Measurements from ENCODE around the gene MRGPRG. TPM values are rescaled to one million over a fixed set of nuclear protein-coding genes. Genes with fewer than 3 reads are reported as not detected.

The MRGPRG gene
- total RNA-seq, 2 experiments from 2014 or later = not detected

GRCh38 chr11:3174387-3174786 is 44.2 kb downstream of the MRGPRG start:
- no peak for DNase-seq
- POLR2A ChIA-PET = no interaction called here
- H3K9me3 ChIP-seq (ENCODE audit: control insufficient read depth in 1 of 2, insufficient read depth in 1 of 2, low read length in 2 of 2) = peaks cover 12 to 24% of the 10 kb centered on the region in 2 experiments
- no peaks in the 10 kb centered on the region for H3K36me3 ChIP-seq (ENCODE audit: insufficient read depth, low read length)
- peaks cover 6% of the 10 kb centered on the region for H3K9me3 Mint-ChIP-seq
- peaks cover 15% of the 10 kb centered on the region for H3K4me1 Mint-ChIP-seq (ENCODE audit: low read depth)
- no peak overlapping the region for H3K4me3 Mint-ChIP-seq
- no peak for ATAC-seq (ENCODE audit: poor library complexity)
- H3K27ac ChIP-seq (ENCODE audit: low read depth in 1 of 2, low read length in 2 of 2) = no peak overlapping the region
- intact Hi-C loops (cut with DNase I, micrococcal nuclease) = no loop called here
- no peak overlapping the region for H3K4me3 ChIP-seq (ENCODE audit: low read length)
- peaks cover 4% of the 10 kb centered on the region for H3K4me1 ChIP-seq (ENCODE audit: insufficient read depth, low read length)
- no peak overlapping the region for H3K27ac Mint-ChIP-seq
- peaks cover 12 to 15% of the 10 kb centered on the region in 2 experiments for H3K27me3 ChIP-seq (ENCODE audit: control insufficient read depth in 1 of 2, insufficient read depth in 2 of 2, low read length in 2 of 2)
- peaks cover 25% of the 10 kb centered on the region for H3K27me3 Mint-ChIP-seq
- CTCF ChIA-PET = no interaction called here
- H3K36me3 Mint-ChIP-seq (ENCODE audit: low read depth) = no peaks in the 10 kb centered on the region
- TF ChIP-seq, protein P1, sequence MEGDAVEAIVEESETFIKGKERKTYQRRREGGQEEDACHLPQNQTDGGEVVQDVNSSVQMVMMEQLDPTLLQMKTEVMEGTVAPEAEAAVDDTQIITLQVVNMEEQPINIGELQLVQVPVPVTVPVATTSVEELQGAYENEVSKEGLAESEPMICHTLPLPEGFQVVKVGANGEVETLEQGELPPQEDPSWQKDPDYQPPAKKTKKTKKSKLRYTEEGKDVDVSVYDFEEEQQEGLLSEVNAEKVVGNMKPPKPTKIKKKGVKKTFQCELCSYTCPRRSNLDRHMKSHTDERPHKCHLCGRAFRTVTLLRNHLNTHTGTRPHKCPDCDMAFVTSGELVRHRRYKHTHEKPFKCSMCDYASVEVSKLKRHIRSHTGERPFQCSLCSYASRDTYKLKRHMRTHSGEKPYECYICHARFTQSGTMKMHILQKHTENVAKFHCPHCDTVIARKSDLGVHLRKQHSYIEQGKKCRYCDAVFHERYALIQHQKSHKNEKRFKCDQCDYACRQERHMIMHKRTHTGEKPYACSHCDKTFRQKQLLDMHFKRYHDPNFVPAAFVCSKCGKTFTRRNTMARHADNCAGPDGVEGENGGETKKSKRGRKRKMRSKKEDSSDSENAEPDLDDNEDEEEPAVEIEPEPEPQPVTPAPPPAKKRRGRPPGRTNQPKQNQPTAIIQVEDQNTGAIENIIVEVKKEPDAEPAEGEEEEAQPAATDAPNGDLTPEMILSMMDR (IDR thresholded peaks at IDR 0.05) = no peak

DNA sequence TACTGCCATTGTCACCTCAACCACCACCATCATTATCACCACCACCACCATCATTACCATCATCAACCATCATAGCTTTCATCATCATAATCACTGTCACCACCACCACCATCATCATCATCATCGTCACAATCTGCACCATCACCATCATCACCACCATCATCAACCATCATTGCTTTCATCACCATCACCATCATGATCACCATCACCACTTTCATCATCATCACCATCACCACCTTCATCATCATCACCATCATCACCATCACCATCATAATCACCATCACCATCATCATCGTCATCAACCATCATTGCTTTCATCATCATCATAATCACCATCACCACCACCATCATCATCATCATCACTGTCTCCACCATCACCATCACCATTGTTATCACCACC is 44.8 kb downstream of the MRGPRG start:
- H3K4me1 ChIP-seq (ENCODE audit: insufficient read depth, low read length) = peaks cover 10% of the 10 kb centered on the region
- peaks cover 6% of the 10 kb centered on the region for H3K9me3 Mint-ChIP-seq
- H3K27me3 Mint-ChIP-seq = peaks cover 25% of the 10 kb centered on the region
- no peak overlapping the region for H3K27ac Mint-ChIP-seq
- peaks cover 20% of the 10 kb centered on the region for H3K4me1 Mint-ChIP-seq (ENCODE audit: low read depth)
- H3K4me3 ChIP-seq (ENCODE audit: low read length) = no peak overlapping the region
- CTCF ChIA-PET = no interaction called here
- POLR2A ChIA-PET = no interaction called here
- peaks cover 16 to 21% of the 10 kb centered on the region in 2 experiments for H3K27me3 ChIP-seq (ENCODE audit: control insufficient read depth in 1 of 2, insufficient read depth in 2 of 2, low read length in 2 of 2)
- ATAC-seq (ENCODE audit: poor library complexity) (no peak), DNase-seq (no peak)
- intact Hi-C loops (cut with DNase I, micrococcal nuclease) = no loop called here
- no peaks in the 10 kb centered on the region for H3K36me3 Mint-ChIP-seq (ENCODE audit: low read depth)
- H3K9me3 ChIP-seq (ENCODE audit: control insufficient read depth in 1 of 2, insufficient read depth in 1 of 2, low read length in 2 of 2) = peaks cover 12 to 24% of the 10 kb centered on the region in 2 experiments
- no peaks in the 10 kb centered on the region for H3K36me3 ChIP-seq (ENCODE audit: insufficient read depth, low read length)
- TF ChIP-seq, protein P1 (IDR thresholded peaks at IDR 0.05) = no peak
- H3K27ac ChIP-seq (ENCODE audit: low read depth in 1 of 2, low read length in 2 of 2) = no peak overlapping the region
- H3K4me3 Mint-ChIP-seq = no peak overlapping the region

DNA sequence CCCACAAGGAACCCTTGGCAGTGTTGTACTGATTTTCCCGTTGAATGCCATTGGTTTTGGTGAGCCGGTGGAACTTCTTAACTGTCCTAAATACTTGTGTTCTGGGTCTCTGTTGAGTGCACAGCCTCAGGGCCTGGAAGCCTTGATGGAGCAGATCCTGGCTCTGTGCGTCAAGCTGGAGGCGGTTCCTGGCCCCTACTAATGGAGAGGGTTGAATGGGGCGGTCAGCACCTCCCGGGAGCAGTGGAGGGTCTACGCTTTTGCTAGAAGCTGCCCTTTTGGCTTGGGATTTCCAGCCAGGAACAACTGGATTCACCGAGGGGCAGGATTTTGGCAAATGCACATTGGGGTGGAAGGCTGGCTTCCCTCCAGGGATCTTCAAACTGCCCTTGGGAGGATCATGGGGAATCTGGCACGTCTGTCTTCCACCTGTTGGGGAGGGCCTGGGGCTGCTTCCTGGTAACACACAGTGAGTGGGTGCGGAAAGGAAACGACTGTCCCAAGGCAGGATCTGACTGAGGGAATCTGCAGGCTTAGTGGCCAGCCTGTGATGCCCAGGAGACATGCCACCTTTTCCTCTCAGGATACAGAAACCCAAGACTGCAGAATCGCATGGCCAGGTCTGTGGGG is 46.6 kb downstream of the MRGPRG start:
- ATAC-seq (ENCODE audit: poor library complexity) = no peak
- H3K4me3 Mint-ChIP-seq = peak overlapping the region; percentile 20
- H3K27me3 ChIP-seq (ENCODE audit: control insufficient read depth in 1 of 2, insufficient read depth in 2 of 2, low read length in 2 of 2) = peaks cover 19 to 25% of the 10 kb centered on the region in 2 experiments

More for the DNA sequence above, 46.6 kb downstream of the MRGPRG start:
- H3K9me3 Mint-ChIP-seq = peaks cover 6% of the 10 kb centered on the region
- no peak overlapping the region for H3K27ac ChIP-seq (ENCODE audit: low read depth in 1 of 2, low read length in 2 of 2)
- H3K27me3 Mint-ChIP-seq = peaks cover 25% of the 10 kb centered on the region
- H3K27ac Mint-ChIP-seq = no peak overlapping the region
- DNase-seq = no peak
- H3K9me3 ChIP-seq (ENCODE audit: control insufficient read depth in 1 of 2, insufficient read depth in 1 of 2, low read length in 2 of 2) = peaks cover 12 to 18% of the 10 kb centered on the region in 2 experiments
- ChIA-PET CTCF (no interaction called here), POLR2A (interaction anchor here (0.6 kb wide), 1 partner anchor 716 kb away, joined by 4 read pairs; no protein-coding TSS in a partner anchor)
- intact Hi-C loops (cut with DNase I, micrococcal nuclease) = no loop called here
- TF ChIP-seq, protein P1 (IDR thresholded peaks at IDR 0.05) = no peak
- peaks cover 10% of the 10 kb centered on the region for H3K4me1 ChIP-seq (ENCODE audit: insufficient read depth, low read length)
- H3K4me1 Mint-ChIP-seq (ENCODE audit: low read depth) = peaks cover 20% of the 10 kb centered on the region
- no peak overlapping the region for H3K4me3 ChIP-seq (ENCODE audit: low read length)
- H3K36me3 Mint-ChIP-seq (ENCODE audit: low read depth) = no peaks in the 10 kb centered on the region
- no peaks in the 10 kb centered on the region for H3K36me3 ChIP-seq (ENCODE audit: insufficient read depth, low read length)

Measured in CD4-positive, alpha-beta T cell (primary cell).